Prostate gland (tissue), 2 donors: ENCODE results near the gene CACNA1F. TPM values are rescaled to one million over a fixed set of nuclear protein-coding genes. Genes with fewer than 3 reads are reported as not detected.

Experiments used
- DNase-seq: peaks from one replicate; pipeline ENCODE4 v3.0.0-alpha.2; 2019; ENCODE audit warnings: low spot score
- H3K27ac ChIP-seq, 2 donors: fragments of 200-600 bp; sonication (generic); 2 replicates each; pipeline ENCODE4 v1.5.1; 2017 to 2019
- H3K27me3 ChIP-seq: fragments of 200-600 bp; sonication (generic); replicated peaks from 2 replicates; pipeline ENCODE4 v1.5.1; 2019; ENCODE audit not compliant: insufficient read depth
- H3K36me3 ChIP-seq, 2 donors: fragments of 200-600 bp; sonication (generic); 1 replicate in 1 of 2; 2 replicates in 1 of 2; pipeline versions ENCODE4 v1.5.1 to v1.8.1; 2017 to 2019
- H3K4me1 ChIP-seq: fragments of 200-600 bp; sonication (generic); replicated peaks from 2 replicates; pipeline ENCODE4 v1.5.1; 2019
- H3K4me3 ChIP-seq, 2 donors: fragments of 200-600 bp; sonication (generic); 2 replicates each; pipeline ENCODE4 v1.5.1; 2017 to 2019
- H3K9me3 ChIP-seq: fragments of 200-600 bp; sonication (generic); 2 replicates; pipeline ENCODE4 v1.5.1; 2017
- POLR2A ChIP-seq: fragments of 450-650 bp; IDR thresholded peaks from one replicate; pipeline ENCODE4 v1.6.1; 2016; ENCODE audit warnings: antibody characterized with exemption, mild to moderate bottlenecking
- POLR2AphosphoS5 ChIP-seq: sonication (generic); formaldehyde crosslinking; IDR thresholded peaks from one replicate; pipeline ENCODE4 v1.6.1; 2017; ENCODE audit warnings: antibody characterized with exemption
- WGBS: methylation state at CpG from one replicate; pipeline ENCODE4 v1.1.5; 2018; 5-methylcytosine and 5-hydroxymethylcytosine counted together
- intact Hi-C: fragments of 100-400 bp; cut with DNase I; formaldehyde crosslinking; loops from one replicate; pipeline ENCODE4 v1.14.2; 2022
- total RNA-seq, 2 donors: library from RNA; depleted of rRNA; stranded (reverse); fragments of >200 nt; gene quantifications; one replicate each; pipeline ENCODE4 v1.1.0, GENCODE V29; 2016
- TF ChIP-seq, protein P1 (sequence below), 4 experiments: fragments of 200-600 bp in 2 of 4; fragments of 450-650 bp in 2 of 4; sonication (generic) in 2 of 4; IDR thresholded peaks; 1 replicate in 3 of 4; 2 replicates in 1 of 4; pipeline ENCODE4 v1.5.1; 2016 to 2019; ENCODE audit warnings: antibody characterized with exemption in 4 of 4, mild to moderate bottlenecking in 2 of 4, moderate library complexity in 2 of 4

Gene CACNA1F
- total RNA-seq, 2 donors from 2014 or later, result 0.17 TPM; not detected in 1

DNA sequence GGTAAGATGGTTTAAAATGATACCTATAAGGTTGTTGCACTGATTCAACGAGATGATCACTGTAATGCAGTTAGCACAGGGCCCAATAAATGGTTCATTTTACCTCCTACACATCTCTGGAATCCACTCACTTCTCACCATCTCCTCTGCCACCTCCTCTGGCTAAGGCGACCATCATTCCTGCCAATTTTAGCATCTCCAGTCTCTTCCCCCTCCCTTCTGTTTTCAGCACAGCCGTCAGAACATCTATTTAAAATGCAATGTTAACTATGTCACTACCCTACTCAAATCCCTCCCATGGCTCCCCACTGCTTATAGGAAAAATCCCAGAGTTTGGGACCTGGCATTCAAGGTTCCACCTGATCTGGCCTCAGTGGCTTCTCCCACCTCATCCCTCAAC, 29.6 kb downstream of the CACNA1F start:
- no peak overlapping the region for H3K4me3 ChIP-seq
- no peak for DNase-seq
- no peaks in the 10 kb centered on the region for H3K36me3 ChIP-seq
- H3K27me3 ChIP-seq, result no peaks in the 10 kb centered on the region
- 59% methylated on average over 3 of the region's 3 CpGs for WGBS
- no peak overlapping the region for H3K27ac ChIP-seq
- TF ChIP-seq POLR2A, result no peak
- intact Hi-C loops, result no loop called here
- no peaks in the 10 kb centered on the region for H3K9me3 ChIP-seq
- H3K4me1 ChIP-seq, result no peaks in the 10 kb centered on the region

DNA sequence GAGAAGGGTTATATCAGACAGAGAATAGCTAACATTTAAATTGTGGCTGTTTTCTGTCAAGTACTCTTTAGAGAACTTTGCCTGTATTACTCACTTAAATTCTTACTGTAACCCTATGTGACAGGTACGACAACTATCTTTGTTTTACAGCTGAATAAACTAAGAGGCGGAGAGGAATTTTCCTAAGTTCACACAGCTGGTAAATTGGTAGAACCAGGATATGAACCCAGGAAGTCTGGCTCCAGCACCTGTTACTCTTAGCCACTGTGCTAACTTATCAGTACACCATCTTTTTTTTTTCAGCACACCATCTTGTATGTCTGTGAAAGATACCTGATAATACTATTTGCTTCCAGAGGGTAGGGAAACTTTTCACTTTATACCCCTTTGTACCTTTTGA, 31.1 kb downstream of the CACNA1F start:
- Histone ChIP-seq H3K9me3 (no peaks in the 10 kb centered on the region), H3K4me3 (no peak overlapping the region), H3K27me3 (no peaks in the 10 kb centered on the region), H3K4me1 (no peaks in the 10 kb centered on the region), H3K36me3 (no peaks in the 10 kb centered on the region), H3K27ac (no peak overlapping the region)
- WGBS, result 42% methylated on average over 2 of the region's 2 CpGs
- no peak for TF ChIP-seq POLR2AphosphoS5
- TF ChIP-seq, protein P1, sequence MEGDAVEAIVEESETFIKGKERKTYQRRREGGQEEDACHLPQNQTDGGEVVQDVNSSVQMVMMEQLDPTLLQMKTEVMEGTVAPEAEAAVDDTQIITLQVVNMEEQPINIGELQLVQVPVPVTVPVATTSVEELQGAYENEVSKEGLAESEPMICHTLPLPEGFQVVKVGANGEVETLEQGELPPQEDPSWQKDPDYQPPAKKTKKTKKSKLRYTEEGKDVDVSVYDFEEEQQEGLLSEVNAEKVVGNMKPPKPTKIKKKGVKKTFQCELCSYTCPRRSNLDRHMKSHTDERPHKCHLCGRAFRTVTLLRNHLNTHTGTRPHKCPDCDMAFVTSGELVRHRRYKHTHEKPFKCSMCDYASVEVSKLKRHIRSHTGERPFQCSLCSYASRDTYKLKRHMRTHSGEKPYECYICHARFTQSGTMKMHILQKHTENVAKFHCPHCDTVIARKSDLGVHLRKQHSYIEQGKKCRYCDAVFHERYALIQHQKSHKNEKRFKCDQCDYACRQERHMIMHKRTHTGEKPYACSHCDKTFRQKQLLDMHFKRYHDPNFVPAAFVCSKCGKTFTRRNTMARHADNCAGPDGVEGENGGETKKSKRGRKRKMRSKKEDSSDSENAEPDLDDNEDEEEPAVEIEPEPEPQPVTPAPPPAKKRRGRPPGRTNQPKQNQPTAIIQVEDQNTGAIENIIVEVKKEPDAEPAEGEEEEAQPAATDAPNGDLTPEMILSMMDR (IDR thresholded peaks at IDR 0.05), result no peak
- no peak for TF ChIP-seq POLR2A
- intact Hi-C loops, result no loop called here
- DNase-seq, result no peak

DNA sequence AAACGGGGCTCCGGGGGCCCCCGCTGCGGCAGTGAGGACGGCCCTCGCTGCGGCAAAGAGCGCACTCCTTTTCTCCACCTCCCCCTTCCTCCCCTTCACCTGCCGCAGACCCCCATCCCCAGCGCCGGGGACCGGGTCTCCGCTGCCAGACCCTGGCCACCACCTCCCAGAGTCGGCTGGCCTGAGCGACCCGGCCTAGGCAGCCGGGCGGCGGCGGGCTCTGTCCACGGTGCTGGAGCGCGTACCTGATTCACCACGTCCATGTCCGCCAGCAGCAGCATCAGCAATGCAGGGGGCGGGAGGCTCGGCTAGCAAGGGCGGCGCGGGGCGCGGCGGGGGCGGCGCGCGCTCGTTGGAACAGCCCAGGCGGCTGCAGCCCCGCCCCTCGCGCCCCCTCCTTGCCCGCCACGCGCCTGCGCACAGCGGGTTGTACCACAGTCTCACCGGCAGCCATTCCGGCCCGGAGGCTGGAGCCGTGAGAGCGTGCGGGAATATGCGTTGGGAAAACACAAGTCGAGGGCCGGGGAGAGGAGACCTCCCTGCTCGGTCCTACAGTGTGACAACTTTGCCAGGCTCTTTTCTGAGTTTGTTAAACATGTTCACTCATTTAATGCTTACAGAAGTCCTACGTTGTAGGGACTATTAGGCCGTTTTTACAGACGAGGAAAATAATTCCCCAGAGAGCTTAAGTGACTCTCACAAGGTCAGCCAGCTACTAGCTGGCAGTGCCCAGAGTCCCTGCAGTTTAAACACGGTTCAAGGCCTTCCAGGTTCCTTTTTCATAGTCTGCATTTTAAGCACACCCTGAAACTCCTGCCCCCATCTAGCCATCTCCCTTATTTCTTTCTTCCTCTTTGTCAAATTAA, 33.0 kb downstream of the CACNA1F start, which contains the start of gene SYP:
SYP (minus strand) TSS at position 288 of the 866 bp plus-strand sequence; CDS start at position 281, 7 bp downstream.
- peak within 1 kb of the TSS; percentile 51 to 53 for H3K27ac ChIP-seq
- no peaks in the 10 kb centered on the region for H3K27me3 ChIP-seq
- no peaks in the 10 kb centered on the region for H3K4me1 ChIP-seq

DNA sequence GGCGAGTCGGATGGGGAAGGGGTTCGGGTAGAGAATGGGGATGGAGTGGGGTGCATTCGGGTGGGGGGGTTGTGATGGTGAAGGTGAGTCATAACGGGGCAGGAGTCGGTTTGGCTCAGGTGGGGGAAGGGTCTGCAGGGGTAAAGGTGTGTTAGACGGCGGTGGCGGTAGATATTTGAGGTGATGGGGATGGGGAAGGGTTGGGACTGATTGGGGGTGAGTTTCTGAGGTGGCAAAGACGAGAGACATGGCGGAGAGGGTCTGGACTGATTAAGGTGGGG, 33.9 kb downstream of the CACNA1F start:
- no peaks in the 10 kb centered on the region for H3K36me3 ChIP-seq
- no peaks in the 10 kb centered on the region for H3K4me1 ChIP-seq
- DNase-seq, result no peak
- H3K27ac ChIP-seq, result no peak overlapping the region
- WGBS, result 8% methylated on average over 11 of the region's 11 CpGs
- TF ChIP-seq POLR2A (no peak), POLR2AphosphoS5 (no peak)
- TF ChIP-seq, protein P1 (IDR thresholded peaks at IDR 0.05), result no peak
- intact Hi-C loops, result loop anchor here (10.0 kb wide), 1 partner anchor 66 kb away; the partner anchor contains the start of genes FOXP3 and PPP1R3F
- H3K9me3 ChIP-seq, result no peaks in the 10 kb centered on the region
- no peaks in the 10 kb centered on the region for H3K27me3 ChIP-seq
- no peak overlapping the region for H3K4me3 ChIP-seq

More for the DNA sequence above, 33.0 kb downstream of the CACNA1F start, which contains the start of gene SYP:
- no peaks in the 10 kb centered on the region for H3K9me3 ChIP-seq
- no peaks in the 10 kb centered on the region for H3K36me3 ChIP-seq
- peak within 1 kb of the TSS in 1 of 2 donors; percentile 17 for H3K4me3 ChIP-seq
- WGBS, result under 1% methylated on average over 27 of the region's 61 CpGs
- TF ChIP-seq POLR2A (peak; percentile 52), POLR2AphosphoS5 (peak; percentile 62)
- TF ChIP-seq, protein P1 (IDR thresholded peaks at IDR 0.05), result peak in 1 of 4 experiments; percentile 14
- intact Hi-C loops, result loop anchor here (10.0 kb wide), 1 partner anchor 65 kb away; the partner anchor contains the start of genes FOXP3 and PPP1R3F
- DNase-seq, result peak; percentile 86

DNA sequence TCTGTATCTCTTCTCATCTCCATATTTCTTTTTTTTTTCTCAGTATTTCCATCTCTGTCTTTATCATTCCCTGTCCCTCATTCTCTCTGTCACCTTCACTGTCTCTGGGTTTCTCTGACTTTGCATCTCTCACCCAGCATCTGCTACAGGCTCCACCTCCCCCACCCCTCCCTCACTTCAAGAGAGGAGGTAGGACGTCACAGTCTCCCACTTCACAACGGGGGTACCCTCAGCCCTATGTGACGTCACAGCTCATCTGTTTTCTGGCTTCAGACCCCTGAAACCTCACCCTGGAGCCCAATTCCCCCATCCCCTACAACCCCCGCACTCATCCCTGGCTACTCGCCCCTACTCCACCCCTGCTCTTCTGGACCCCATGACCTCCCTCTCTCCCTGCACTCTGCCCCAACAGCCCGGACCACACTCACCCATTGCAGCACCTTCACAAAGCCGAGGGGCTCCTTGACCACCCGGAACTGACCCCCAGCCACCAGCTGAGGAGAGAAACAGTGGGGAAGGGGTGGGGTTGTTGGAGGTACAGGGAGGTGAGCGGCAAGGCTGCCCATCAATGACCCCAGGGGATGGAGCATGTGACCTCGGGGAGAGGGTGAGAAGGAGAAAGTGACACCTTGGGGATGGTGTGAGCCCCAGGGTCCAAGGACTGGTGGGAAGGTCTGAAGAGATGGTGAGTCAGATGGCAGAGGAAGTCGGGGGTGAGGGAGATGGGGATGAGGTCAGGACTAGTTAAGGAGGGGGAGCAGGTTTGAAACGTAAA, 34.4 kb downstream of the CACNA1F start:
- intact Hi-C loops, result loop anchor here (10.0 kb wide), 1 partner anchor 66 kb away; the partner anchor contains the start of genes FOXP3 and PPP1R3F
- Histone ChIP-seq H3K36me3 (no peaks in the 10 kb centered on the region), H3K4me3 (no peak overlapping the region), H3K27me3 (no peaks in the 10 kb centered on the region), H3K9me3 (no peaks in the 10 kb centered on the region), H3K4me1 (no peaks in the 10 kb centered on the region), H3K27ac (no peak overlapping the region)
- DNase-seq, result no peak
- 7% methylated on average over 12 of the region's 12 CpGs for WGBS
- TF ChIP-seq, protein P1 (IDR thresholded peaks at IDR 0.05), result no peak
- no peak for TF ChIP-seq POLR2AphosphoS5
- no peak for TF ChIP-seq POLR2A
